A549 (cell line): ENCODE data around the gene TTN. TPM values are rescaled to one million over a fixed set of nuclear protein-coding genes. Genes with fewer than 3 reads are reported as not detected.
A peak's percentile ranks its signal among the peaks of the same experiment; 100 is the strongest.

Experiments
- ATAC-seq, 2 experiments: fragments of 200-7000 bp in 1 of 2; fragments of >200 bp in 1 of 2; cut with Nextera tagmentation in 1 of 2; cut with Tn5 transposase in 1 of 2; 3 replicates each; pipeline versions ENCODE4 v1.8.0 to v1.9.1; 2018 to 2020; ENCODE audit warnings: mild to moderate bottlenecking in 1 of 2, moderate library complexity in 1 of 2
- CTCF ChIA-PET: fragments of 300-600 bp; sonication (Branson Sonifier 250); formaldehyde crosslinking; extraction: SDS; loops from one replicate; lab custom pipeline; 2021; ENCODE audit warnings: antibody characterized with exemption, inconsistent platforms; lab: Yijun Ruan, JAX
- POLR2A ChIA-PET: fragments of 350-600 bp; formaldehyde crosslinking; extraction: SDS; loops from one replicate; lab custom pipeline; 2021; ENCODE audit warnings: antibody characterized with exemption, inconsistent platforms; lab: Yijun Ruan, JAX
- DNase-seq, 2 experiments: peaks; one replicate each; pipeline versions ENCODE4 v3.0.0 to v3.0.0-alpha.2; 2011 to 2016; ENCODE audit warnings: low read depth in 1 of 2, low spot score in 1 of 2
- FAIRE-seq: peaks from 2 replicates; lab custom pipeline; 2011; peaks lifted over from hg19 to GRCh38; lab: Jason Lieb, UNC
- H3K27ac ChIP-seq, 2 experiments: fragments of >200 bp; sonication (Bioruptor Twin); formaldehyde crosslinking; 3 replicates each; pipeline ENCODE4 v1.5.1; 2016 to 2017
- H3K4me1 ChIP-seq: fragments of >200 bp; sonication (Bioruptor Twin); formaldehyde crosslinking; 3 replicates; pipeline ENCODE4 v1.6.1; 2016
- H3K4me2 ChIP-seq: fragments of >200 bp; sonication (Bioruptor Twin); formaldehyde crosslinking; 3 replicates; pipeline ENCODE4 v1.6.1; 2016
- H3K4me3 ChIP-seq: fragments of >200 bp; sonication (Bioruptor Twin); formaldehyde crosslinking; 3 replicates; pipeline ENCODE4 v1.5.1; 2016
- H3K9me3 ChIP-seq: fragments of >200 bp; sonication (Bioruptor Twin); formaldehyde crosslinking; 3 replicates; pipeline ENCODE4 v1.6.1; 2016
- BHLHE40 ChIP-seq: IDR thresholded peaks from 2 replicates; pipeline ENCODE4 v1.6.1; 2012; ENCODE audit warnings: low read depth, low read length, inconsistent platforms
- CBX8 ChIP-seq: fragments of 200-600 bp; sonication (generic); IDR thresholded peaks from 2 replicates; pipeline ENCODE4 v1.6.1; 2016
- EHF ChIP-seq: fragments of 250-450 bp; sonication (Bioruptor Pico); IDR thresholded peaks from 2 replicates; pipeline ENCODE4 v1.5.0; 2020; ENCODE audit warnings: mild to moderate bottlenecking
- EHMT2 ChIP-seq: fragments of 200-600 bp; sonication (generic); IDR thresholded peaks from 2 replicates; pipeline ENCODE4 v1.6.1; 2016; ENCODE audit warnings: antibody characterized with exemption, low read depth, mild to moderate bottlenecking, moderate library complexity
- ESRRA ChIP-seq: fragments of 150-350 bp; IDR thresholded peaks from 2 replicates; pipeline ENCODE4 v1.6.1; 2014; ENCODE audit warnings: mild to moderate bottlenecking, low read length, borderline replicate concordance
- FOSB ChIP-seq: fragments of 250-450 bp; sonication (Bioruptor Pico); IDR thresholded peaks from 2 replicates; pipeline ENCODE4 v1.5.0; 2020; ENCODE audit warnings: mild to moderate bottlenecking, moderate library complexity
- GATA3 ChIP-seq: IDR thresholded peaks from 2 replicates; pipeline ENCODE4 v1.6.1; 2012; ENCODE audit warnings: borderline replicate concordance
- HEYL ChIP-seq: fragments of 250-450 bp; sonication (Bioruptor Pico); IDR thresholded peaks from 2 replicates; pipeline ENCODE4 v1.8.0; 2021; ENCODE audit warnings: mild to moderate bottlenecking, moderate library complexity
- HOXB13 ChIP-seq: fragments of 250-450 bp; sonication (Bioruptor Pico); IDR thresholded peaks from 2 replicates; pipeline ENCODE4 v1.5.0; 2020; ENCODE audit warnings: low read depth, mild to moderate bottlenecking, moderate library complexity
- HOXB5 ChIP-seq: fragments of 250-450 bp; sonication (Bioruptor Pico); IDR thresholded peaks from 2 replicates; pipeline ENCODE4 v1.5.0; 2020; ENCODE audit warnings: mild to moderate bottlenecking, moderate library complexity
- JUN ChIP-seq, 2 experiments: fragments of >200 bp; sonication (Bioruptor Twin); formaldehyde crosslinking; IDR thresholded peaks; 2 replicates in 1 of 2; 3 replicates in 1 of 2; pipeline ENCODE4 v1.6.1; 2016 to 2017
- JUNB ChIP-seq: fragments of >200 bp; sonication (Bioruptor Twin); formaldehyde crosslinking; IDR thresholded peaks from 2 replicates; pipeline ENCODE4 v1.6.1; 2016
- KDM5A ChIP-seq: fragments of 200-600 bp; sonication (generic); IDR thresholded peaks from 2 replicates; pipeline ENCODE4 v1.6.1; 2016; ENCODE audit warnings: antibody characterized with exemption, mild to moderate bottlenecking
- RFX5 ChIP-seq: fragments of 450-650 bp; IDR thresholded peaks from 2 replicates; pipeline ENCODE4 v1.7.1; 2014; ENCODE audit warnings: antibody characterized with exemption, mild to moderate bottlenecking, moderate library complexity
- RNF2 ChIP-seq: fragments of 200-600 bp; sonication (generic); IDR thresholded peaks from 2 replicates; pipeline ENCODE4 v1.6.1; 2016; ENCODE audit warnings: low read depth, mild to moderate bottlenecking, antibody characterized with exemption, moderate library complexity, borderline replicate concordance
- SREBF2 ChIP-seq: fragments of 450-650 bp; IDR thresholded peaks from 2 replicates; pipeline ENCODE4 v1.6.1; 2014; ENCODE audit warnings: mild to moderate bottlenecking, moderate library complexity
- TFCP2L1 ChIP-seq: fragments of 250-450 bp; sonication (Bioruptor Pico); IDR thresholded peaks from 2 replicates; pipeline ENCODE4 v1.5.0; 2021; ENCODE audit warnings: mild to moderate bottlenecking
- ZSCAN20 ChIP-seq: fragments of 250-450 bp; sonication (Bioruptor Pico); IDR thresholded peaks from 2 replicates; pipeline ENCODE4 v1.8.0; 2022; ENCODE audit warnings: mild to moderate bottlenecking, moderate library complexity
- WGBS: methylation state at CpG from one replicate; pipeline ENCODE4 v1.1.6; 2017; ENCODE audit errors: missing lambda C conversion rate; 5-methylcytosine and 5-hydroxymethylcytosine counted together
- polyA plus RNA-seq, 4 experiments: library from polyadenylated mRNA; depleted of rRNA in 3 of 4; stranded (reverse); fragments of >200 nt; fragmentation: RNase III in 1 of 4; extraction: RNeasy Plus Mini Kit Qiagen cat#74134 plus additional on column Dnase treatment in 1 of 4; gene quantifications; 2 replicates in 3 of 4; 3 replicates in 1 of 4; pipeline ENCODE4 v1.2.3, GENCODE V29; 2011 to 2017
- TF ChIP-seq, protein P1 (sequence below): fragments of 150-350 bp; IDR thresholded peaks from 2 replicates; pipeline ENCODE4 v1.6.1; 2014; ENCODE audit warnings: low read depth, mild to moderate bottlenecking, low read length
- TF ChIP-seq, protein P2 (sequence below): IDR thresholded peaks from 2 replicates; pipeline ENCODE4 v1.6.1; 2012
- TF ChIP-seq, protein P3 (sequence below): IDR thresholded peaks from 2 replicates; pipeline ENCODE4 v1.6.1; 2012; ENCODE audit warnings: low read depth, borderline replicate concordance
- TF ChIP-seq, protein P4 (sequence below): fragments of >200 bp; sonication (Bioruptor Twin); formaldehyde crosslinking; IDR thresholded peaks from 3 replicates; pipeline ENCODE4 v1.6.1; 2016
- TF ChIP-seq, protein P5 (sequence below): fragments of >200 bp; sonication (Bioruptor Twin); formaldehyde crosslinking; IDR thresholded peaks from 3 replicates; pipeline ENCODE4 v1.5.1; 2016

The TTN gene
- polyA plus RNA-seq, 2 of the 4 experiments (the other 2 are of a cell fraction), result under 0.01 TPM; not detected in 1

DNA sequence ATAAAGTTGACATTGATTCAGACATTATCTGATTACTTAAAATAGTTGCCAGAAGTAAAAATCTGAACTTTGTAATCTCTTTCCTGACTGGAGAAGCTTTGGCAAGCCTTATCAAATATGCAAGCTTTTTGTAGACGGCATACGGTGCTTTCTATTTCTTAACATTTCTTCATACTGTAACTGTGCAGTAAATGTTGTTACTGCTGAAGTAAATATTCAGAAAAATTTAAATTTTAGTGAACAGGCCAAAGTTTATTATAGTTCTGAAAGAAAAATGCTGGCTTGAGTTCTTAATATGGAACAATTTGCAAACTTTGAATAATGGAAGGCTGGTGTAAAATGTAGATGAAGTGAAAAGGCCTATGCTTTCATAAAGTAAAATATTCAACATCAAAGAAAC lies 1.8 kb downstream of the TTN start:
- Histone ChIP-seq H3K4me1 (no peaks in the 10 kb centered on the region), H3K4me2 (no peak overlapping the region), H3K9me3 (no peaks in the 10 kb centered on the region), H3K27ac (no peak overlapping the region), H3K4me3 (no peak overlapping the region)
- 65% methylated on average over 2 of the region's 2 CpGs for WGBS
- DNase-seq, result no peak
- FAIRE-seq, result no peak
- no peak for ATAC-seq
- CTCF ChIA-PET, result interaction anchor here (0.7 to 0.8 kb wide), 3 partner anchors 9 to 120 kb away, joined by 3 to 4 read pairs (median 3); no protein-coding TSS in a partner anchor
- POLR2A ChIA-PET, result no interaction called here
- TF ChIP-seq RFX5 (no peak), ZSCAN20 (CRISPR knock-in tag) (no peak), EHMT2 (no peak), SREBF2 (no peak), GATA3 (no peak), KDM5A (no peak), HOXB5 (CRISPR knock-in tag) (no peak), CBX8 (no peak), TFCP2L1 (CRISPR knock-in tag) (no peak), HOXB13 (CRISPR knock-in tag) (no peak), JUN (IDR thresholded peaks at IDR 0.05) (no peak), HEYL (CRISPR knock-in tag) (no peak), ESRRA (no peak), RNF2 (no peak)
- TF ChIP-seq, protein P1, sequence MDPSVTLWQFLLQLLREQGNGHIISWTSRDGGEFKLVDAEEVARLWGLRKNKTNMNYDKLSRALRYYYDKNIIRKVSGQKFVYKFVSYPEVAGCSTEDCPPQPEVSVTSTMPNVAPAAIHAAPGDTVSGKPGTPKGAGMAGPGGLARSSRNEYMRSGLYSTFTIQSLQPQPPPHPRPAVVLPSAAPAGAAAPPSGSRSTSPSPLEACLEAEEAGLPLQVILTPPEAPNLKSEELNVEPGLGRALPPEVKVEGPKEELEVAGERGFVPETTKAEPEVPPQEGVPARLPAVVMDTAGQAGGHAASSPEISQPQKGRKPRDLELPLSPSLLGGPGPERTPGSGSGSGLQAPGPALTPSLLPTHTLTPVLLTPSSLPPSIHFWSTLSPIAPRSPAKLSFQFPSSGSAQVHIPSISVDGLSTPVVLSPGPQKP, result no peak
- TF ChIP-seq, protein P2, sequence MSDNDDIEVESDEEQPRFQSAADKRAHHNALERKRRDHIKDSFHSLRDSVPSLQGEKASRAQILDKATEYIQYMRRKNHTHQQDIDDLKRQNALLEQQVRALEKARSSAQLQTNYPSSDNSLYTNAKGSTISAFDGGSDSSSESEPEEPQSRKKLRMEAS, result no peak
- TF ChIP-seq, protein P3, sequence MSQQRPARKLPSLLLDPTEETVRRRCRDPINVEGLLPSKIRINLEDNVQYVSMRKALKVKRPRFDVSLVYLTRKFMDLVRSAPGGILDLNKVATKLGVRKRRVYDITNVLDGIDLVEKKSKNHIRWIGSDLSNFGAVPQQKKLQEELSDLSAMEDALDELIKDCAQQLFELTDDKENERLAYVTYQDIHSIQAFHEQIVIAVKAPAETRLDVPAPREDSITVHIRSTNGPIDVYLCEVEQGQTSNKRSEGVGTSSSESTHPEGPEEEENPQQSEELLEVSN, result no peak
- TF ChIP-seq, protein P4, sequence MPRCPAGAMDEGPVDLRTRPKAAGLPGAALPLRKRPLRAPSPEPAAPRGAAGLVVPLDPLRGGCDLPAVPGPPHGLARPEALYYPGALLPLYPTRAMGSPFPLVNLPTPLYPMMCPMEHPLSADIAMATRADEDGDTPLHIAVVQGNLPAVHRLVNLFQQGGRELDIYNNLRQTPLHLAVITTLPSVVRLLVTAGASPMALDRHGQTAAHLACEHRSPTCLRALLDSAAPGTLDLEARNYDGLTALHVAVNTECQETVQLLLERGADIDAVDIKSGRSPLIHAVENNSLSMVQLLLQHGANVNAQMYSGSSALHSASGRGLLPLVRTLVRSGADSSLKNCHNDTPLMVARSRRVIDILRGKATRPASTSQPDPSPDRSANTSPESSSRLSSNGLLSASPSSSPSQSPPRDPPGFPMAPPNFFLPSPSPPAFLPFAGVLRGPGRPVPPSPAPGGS, result no peak

DNA sequence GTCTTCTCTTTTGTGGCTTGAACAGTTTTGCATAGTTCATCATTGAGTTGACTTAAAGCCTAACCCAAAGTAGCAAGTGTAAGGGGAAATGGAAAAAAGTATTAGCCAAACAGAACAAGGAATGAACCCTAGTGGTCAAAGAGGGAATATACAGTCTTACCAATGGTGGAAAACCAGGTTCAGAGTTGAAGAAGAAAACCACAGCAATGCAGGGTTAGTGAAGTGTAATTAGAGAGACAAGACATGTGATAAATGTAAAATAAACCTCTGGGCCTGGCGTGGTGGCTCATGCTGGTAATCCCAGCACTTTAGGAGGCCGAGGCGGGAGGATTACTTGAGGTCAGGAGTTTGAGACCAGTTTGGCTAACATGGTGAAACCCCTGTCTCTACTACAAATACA lies 2.4 kb downstream of the TTN start:
- 29% methylated on average over 3 of the region's 3 CpGs for WGBS
- ATAC-seq (peak; percentile 59 to 81; a peak in 4 of 6 replicates), FAIRE-seq (no peak), DNase-seq (peak; percentile 25 to 30)
- no peak for TF ChIP-seq FOSB (CRISPR knock-in tag)
- no peak for TF ChIP-seq ZSCAN20 (CRISPR knock-in tag)
- TF ChIP-seq EHF (CRISPR knock-in tag), result no peak
- no peak for TF ChIP-seq BHLHE40
- TF ChIP-seq, protein P5, sequence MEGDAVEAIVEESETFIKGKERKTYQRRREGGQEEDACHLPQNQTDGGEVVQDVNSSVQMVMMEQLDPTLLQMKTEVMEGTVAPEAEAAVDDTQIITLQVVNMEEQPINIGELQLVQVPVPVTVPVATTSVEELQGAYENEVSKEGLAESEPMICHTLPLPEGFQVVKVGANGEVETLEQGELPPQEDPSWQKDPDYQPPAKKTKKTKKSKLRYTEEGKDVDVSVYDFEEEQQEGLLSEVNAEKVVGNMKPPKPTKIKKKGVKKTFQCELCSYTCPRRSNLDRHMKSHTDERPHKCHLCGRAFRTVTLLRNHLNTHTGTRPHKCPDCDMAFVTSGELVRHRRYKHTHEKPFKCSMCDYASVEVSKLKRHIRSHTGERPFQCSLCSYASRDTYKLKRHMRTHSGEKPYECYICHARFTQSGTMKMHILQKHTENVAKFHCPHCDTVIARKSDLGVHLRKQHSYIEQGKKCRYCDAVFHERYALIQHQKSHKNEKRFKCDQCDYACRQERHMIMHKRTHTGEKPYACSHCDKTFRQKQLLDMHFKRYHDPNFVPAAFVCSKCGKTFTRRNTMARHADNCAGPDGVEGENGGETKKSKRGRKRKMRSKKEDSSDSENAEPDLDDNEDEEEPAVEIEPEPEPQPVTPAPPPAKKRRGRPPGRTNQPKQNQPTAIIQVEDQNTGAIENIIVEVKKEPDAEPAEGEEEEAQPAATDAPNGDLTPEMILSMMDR, result peak; percentile 27; the same call in 1 of the 3 replicates
- TF ChIP-seq JUNB, result no peak
- H3K4me2 ChIP-seq, result no peak overlapping the region
- no peak overlapping the region for H3K4me3 ChIP-seq
- ChIA-PET CTCF (interaction anchor here (0.8 to 1.5 kb wide), 4 partner anchors 8 to 23 kb away, joined by 3 to 4 read pairs (median 3); no protein-coding TSS in a partner anchor), POLR2A (no interaction called here)
- no peak overlapping the region for H3K27ac ChIP-seq
- no peaks in the 10 kb centered on the region for H3K9me3 ChIP-seq
- H3K4me1 ChIP-seq, result no peaks in the 10 kb centered on the region
